ENCODE results near the gene MCHR2. TPM values are rescaled to one million over a fixed set of nuclear protein-coding genes. Genes with fewer than 3 reads are reported as not detected.

MCHR2 gene
- total and polyA plus RNA-seq, 9 donors, result not detected

GRCh38 chr6:99960027-99960426, 34.0 kb downstream of the MCHR2 start:
- H3K9me3 ChIP-seq, result no peaks in the 10 kb centered on the region
- H3K27ac ChIP-seq, result no peak overlapping the region
- no peaks in the 10 kb centered on the region for H3K4me1 ChIP-seq (ENCODE audit: insufficient read depth)
- H3K4me3 ChIP-seq, result no peak overlapping the region
- WGBS, 3 donors, result 74 to 85% (median 78%) methylated on average over 1 of the region's 1 CpG
- no peak for TF ChIP-seq POLR2A (IDR thresholded peaks at IDR 0.05)
- TF ChIP-seq, protein P1, sequence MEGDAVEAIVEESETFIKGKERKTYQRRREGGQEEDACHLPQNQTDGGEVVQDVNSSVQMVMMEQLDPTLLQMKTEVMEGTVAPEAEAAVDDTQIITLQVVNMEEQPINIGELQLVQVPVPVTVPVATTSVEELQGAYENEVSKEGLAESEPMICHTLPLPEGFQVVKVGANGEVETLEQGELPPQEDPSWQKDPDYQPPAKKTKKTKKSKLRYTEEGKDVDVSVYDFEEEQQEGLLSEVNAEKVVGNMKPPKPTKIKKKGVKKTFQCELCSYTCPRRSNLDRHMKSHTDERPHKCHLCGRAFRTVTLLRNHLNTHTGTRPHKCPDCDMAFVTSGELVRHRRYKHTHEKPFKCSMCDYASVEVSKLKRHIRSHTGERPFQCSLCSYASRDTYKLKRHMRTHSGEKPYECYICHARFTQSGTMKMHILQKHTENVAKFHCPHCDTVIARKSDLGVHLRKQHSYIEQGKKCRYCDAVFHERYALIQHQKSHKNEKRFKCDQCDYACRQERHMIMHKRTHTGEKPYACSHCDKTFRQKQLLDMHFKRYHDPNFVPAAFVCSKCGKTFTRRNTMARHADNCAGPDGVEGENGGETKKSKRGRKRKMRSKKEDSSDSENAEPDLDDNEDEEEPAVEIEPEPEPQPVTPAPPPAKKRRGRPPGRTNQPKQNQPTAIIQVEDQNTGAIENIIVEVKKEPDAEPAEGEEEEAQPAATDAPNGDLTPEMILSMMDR (IDR thresholded peaks at IDR 0.05), result no peak
- TF ChIP-seq EP300 (IDR thresholded peaks at IDR 0.05), result no peak
- no peak for DNase-seq
- H3K27me3 ChIP-seq, result no peaks in the 10 kb centered on the region
- H3K36me3 ChIP-seq, result no peaks in the 10 kb centered on the region
- intact Hi-C loops (cut with DNase I), result no loop called here

DNA sequence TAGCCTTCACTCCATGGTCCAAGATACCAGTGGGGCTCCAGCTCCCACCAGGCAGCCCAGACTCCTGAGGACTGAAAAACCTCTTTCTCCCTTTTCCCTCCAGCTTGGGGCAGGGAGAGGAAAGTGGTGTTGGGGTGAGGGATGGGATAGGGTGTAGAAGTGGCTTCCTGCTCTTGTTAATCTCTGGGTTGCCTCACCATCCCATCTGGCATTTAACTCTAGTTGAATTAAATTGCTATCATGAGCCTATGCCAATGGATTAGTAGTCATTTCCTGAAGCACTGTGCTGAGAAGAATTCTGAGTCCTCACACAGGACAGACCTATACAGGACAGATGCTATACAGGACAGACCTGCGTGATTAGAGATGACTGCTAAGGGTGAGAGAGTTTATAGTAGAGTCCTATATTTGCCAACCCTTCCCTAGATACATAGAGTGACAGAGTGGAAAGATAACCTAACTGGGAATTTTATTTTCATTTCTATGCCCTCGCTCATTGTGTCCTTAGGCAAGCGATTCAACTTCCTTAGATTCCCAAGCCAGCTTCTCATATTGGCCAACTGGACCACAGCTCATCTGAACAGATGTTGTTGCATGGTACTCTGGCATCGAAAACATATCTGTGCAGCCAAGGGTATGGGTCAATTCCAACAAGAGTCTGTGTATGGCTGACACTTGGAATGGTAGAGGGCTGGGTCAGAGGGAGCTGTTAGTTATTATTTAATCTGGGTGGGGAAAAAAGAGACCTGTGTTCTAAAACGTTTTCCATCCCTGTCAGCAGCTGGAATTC, 42.8 kb downstream of the MCHR2 start:
- TF ChIP-seq EP300 (IDR thresholded peaks at IDR 0.05), result no peak
- no peak for TF ChIP-seq POLR2A (IDR thresholded peaks at IDR 0.05)
- Histone ChIP-seq H3K36me3 (no peaks in the 10 kb centered on the region), H3K27ac (no peak overlapping the region), H3K9me3 (no peaks in the 10 kb centered on the region), H3K27me3 (no peaks in the 10 kb centered on the region), H3K4me3 (no peak overlapping the region), H3K4me1 (ENCODE audit: insufficient read depth) (no peaks in the 10 kb centered on the region)
- no peak for DNase-seq
- intact Hi-C loops (cut with DNase I), result no loop called here
- WGBS, 3 donors, result 69 to 73% (median 71%) methylated on average over 5 of the region's 5 CpGs

DNA sequence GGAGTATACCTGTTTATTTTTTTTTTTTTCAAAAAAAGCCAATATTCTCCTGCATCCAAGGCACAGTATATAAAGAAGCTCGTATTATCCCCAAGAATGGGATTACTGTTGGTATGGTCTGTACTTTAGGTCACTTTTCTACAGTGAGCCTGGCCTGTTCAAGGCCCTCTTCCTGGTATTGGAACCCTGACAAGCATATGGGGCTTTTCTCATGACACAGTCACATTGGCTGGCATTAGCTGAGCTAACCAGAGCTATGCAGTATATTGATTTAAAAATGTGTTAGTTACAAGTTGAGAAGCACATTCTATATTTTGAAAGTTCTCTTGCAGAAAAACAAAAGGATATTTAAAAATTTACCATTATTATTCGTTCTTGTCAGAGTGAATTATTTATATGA, 48.0 kb downstream of the MCHR2 start:
- 67 to 73% (median 69%) methylated on average over 2 of the region's 2 CpGs for WGBS, 3 donors
- no peaks in the 10 kb centered on the region for H3K4me1 ChIP-seq (ENCODE audit: insufficient read depth)
- H3K9me3 ChIP-seq, result no peaks in the 10 kb centered on the region
- H3K27ac ChIP-seq, result no peak overlapping the region
- H3K4me3 ChIP-seq, result no peak overlapping the region
- TF ChIP-seq EP300 (IDR thresholded peaks at IDR 0.05) (no peak), POLR2A (IDR thresholded peaks at IDR 0.05) (no peak)
- TF ChIP-seq, protein P1 (IDR thresholded peaks at IDR 0.05), result no peak
- no peaks in the 10 kb centered on the region for H3K36me3 ChIP-seq
- DNase-seq, result no peak
- intact Hi-C loops (cut with DNase I), result no loop called here
- H3K27me3 ChIP-seq, result no peaks in the 10 kb centered on the region

GRCh38 chr6:99943846-99944245, 50.2 kb downstream of the MCHR2 start:
- H3K9me3 ChIP-seq, result no peaks in the 10 kb centered on the region
- H3K4me1 ChIP-seq (ENCODE audit: insufficient read depth), result no peaks in the 10 kb centered on the region
- no peaks in the 10 kb centered on the region for H3K27me3 ChIP-seq
- TF ChIP-seq EP300 (IDR thresholded peaks at IDR 0.05) (no peak), POLR2A (IDR thresholded peaks at IDR 0.05) (no peak)
- TF ChIP-seq, protein P1 (IDR thresholded peaks at IDR 0.05), result no peak
- H3K27ac ChIP-seq, result no peak overlapping the region
- H3K4me3 ChIP-seq, result no peak overlapping the region
- no peak for DNase-seq
- intact Hi-C loops (cut with DNase I), result no loop called here
- no peaks in the 10 kb centered on the region for H3K36me3 ChIP-seq

DNA sequence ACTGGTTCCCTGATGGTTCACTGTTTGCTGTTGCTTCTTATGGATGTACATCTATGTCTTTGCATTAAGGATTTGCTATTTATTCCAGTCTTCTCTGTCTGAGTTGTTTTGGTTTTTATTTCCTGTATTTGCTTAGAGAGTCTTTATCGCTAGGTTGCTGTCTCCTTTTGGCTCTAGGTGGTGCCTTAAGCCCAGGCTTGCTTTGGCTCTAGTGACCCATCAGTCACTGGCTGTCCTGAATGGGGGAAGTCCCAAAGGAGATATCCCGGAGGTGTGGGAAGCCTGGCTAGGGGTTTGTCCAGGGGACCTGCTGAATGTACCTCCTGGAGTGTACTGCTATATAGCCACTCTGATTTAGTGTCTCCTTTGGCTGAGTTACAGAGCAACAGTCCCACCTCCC, 53.4 kb downstream of the MCHR2 start:
- DNase-seq, result no peak
- H3K27me3 ChIP-seq, result no peaks in the 10 kb centered on the region
- H3K36me3 ChIP-seq, result no peaks in the 10 kb centered on the region
- TF ChIP-seq EP300 (IDR thresholded peaks at IDR 0.05) (no peak), POLR2A (IDR thresholded peaks at IDR 0.05) (no peak)
- TF ChIP-seq, protein P1 (IDR thresholded peaks at IDR 0.05), result no peak
- no peak overlapping the region for H3K27ac ChIP-seq
- H3K4me1 ChIP-seq (ENCODE audit: insufficient read depth), result no peaks in the 10 kb centered on the region
- no peaks in the 10 kb centered on the region for H3K9me3 ChIP-seq
- H3K4me3 ChIP-seq, result no peak overlapping the region
- WGBS, 3 donors, result 67 to 77% (median 77%) methylated on average over 2 of the region's 2 CpGs
- intact Hi-C loops (cut with DNase I), result no loop called here
